HFF-Myc (cell line): ENCODE results near the gene TACSTD2.
"Not testable (repeated sequence)": the region's sequence is repeated elsewhere in the genome, so short reads cannot be mapped to it uniquely, and the experiment has no call there.

ENCODE experiments used
- DNase-seq: peaks from one replicate; pipeline ENCODE4 v3.0.0-alpha.2; 2011; ENCODE audit warnings: low read depth; ENCODE audit errors: extremely low read depth
- H3K4me3 ChIP-seq: replicated peaks from 2 replicates; pipeline ENCODE4 v1.5.1; 2011; ENCODE audit warnings: low read depth, mild to moderate bottlenecking, control low read depth, low read length
- CTCF ChIP-seq: IDR thresholded peaks from 2 replicates; pipeline ENCODE4 v1.5.1; 2012; ENCODE audit warnings: mild to moderate bottlenecking, low read depth, low read length, control low read depth; ENCODE audit errors: missing control alignments

Gene TACSTD2

DNA sequence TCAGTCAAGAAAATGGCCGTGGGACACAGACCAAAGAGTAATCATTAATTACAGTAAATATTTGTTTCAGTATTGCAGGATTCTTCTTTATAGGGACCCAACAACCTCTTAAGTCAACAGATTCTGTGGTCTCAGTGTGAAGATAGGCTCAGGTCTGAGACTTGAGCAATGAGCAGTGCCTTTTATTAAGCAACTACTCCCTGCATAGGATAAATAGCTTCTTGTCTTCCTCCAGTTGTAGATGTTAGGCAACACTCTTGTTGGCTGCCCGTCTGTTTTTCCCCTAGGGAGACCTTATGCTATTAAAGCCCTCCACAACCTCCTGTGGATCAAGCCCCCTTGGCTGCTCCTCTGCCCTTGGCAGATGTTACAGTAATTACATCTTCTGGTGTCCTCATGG is 28.7 kb downstream of the TACSTD2 start:
- H3K4me3 ChIP-seq = no peak overlapping the region
- TF ChIP-seq CTCF = no peak
- DNase-seq = no peak

DNA sequence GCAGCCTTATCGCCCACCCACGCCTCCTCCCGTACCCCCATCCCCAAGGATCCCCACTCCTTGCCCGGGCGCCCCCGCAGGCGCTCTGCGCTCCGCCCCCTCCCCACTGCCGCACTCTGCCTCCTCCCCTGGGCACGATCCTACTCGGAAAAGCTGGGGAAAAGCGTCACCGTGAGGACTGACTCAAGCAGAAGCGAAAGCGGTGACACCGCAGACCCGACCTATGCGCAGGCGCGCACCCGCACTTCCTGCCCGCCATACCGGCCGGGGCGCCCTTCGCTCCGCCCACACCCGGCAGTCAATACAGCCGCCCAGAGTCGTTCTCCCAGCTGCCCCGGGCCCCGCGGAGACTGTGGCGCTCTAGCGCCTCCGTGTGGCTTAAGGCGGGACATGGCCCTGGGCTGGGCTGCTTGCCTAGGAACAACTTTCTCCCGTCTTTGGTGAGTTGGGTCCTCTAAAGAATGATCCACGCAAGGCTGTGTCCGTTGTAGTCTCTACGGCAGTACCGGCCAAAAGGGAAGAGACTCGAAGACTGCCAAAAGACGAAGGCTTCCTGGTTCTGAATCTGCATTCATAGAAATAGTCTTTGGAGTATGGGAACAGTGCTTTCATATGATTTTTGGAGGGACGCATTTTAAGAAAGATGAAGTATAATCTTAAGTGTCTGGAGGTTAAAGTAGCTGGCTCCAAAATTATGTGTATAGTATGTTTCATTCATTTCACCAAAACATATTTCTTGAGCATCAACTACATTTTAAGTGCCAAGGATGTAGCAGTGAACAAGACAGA is 30.3 kb downstream of the TACSTD2 start, which contains the start of gene OMA1:
Gene OMA1, minus strand, starts transcription at position 207 of the 789 bp plus-strand sequence. CDS start 7,432 bp downstream, outside the sequence.
- H3K4me3 ChIP-seq = peak within 1 kb of the TSS; percentile 72
- peak; percentile 85 for DNase-seq
- peak; percentile 97 for TF ChIP-seq CTCF

- peak overlapping the region; percentile 72 for H3K4me3 ChIP-seq
- no peak for TF ChIP-seq CTCF
- DNase-seq = peak; percentile 29
These were observed 31.2 kb downstream of the TACSTD2 start for GRCh38 chr1:58545591-58546519.

DNA sequence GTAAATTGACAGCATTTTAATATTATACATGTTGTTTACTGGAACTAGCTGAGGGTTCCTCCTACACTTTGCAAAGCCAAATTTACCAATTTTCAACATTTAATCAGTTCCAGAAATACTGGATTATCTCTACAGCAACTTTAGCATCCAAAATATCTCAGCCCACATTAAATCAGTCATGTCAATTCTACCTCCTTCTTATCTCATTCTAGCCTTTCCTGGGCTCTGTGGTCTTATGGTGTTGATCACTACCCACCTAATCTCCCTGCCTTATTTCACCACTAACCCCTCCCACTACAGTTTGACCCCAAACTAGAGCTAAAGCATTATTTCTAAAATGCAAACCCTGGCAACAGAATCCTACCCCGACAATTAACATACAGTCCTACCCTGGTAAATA is 33.8 kb downstream of the TACSTD2 start:
- no peak for TF ChIP-seq CTCF
- DNase-seq = no peak
- no peak overlapping the region for H3K4me3 ChIP-seq

GRCh38 chr1:58539553-58539952 is 37.5 kb downstream of the TACSTD2 start:
- TF ChIP-seq CTCF = no peak
- H3K4me3 ChIP-seq = no peak overlapping the region
- DNase-seq = no peak

- DNase-seq = no peak
- H3K4me3 ChIP-seq = no peak overlapping the region
- TF ChIP-seq CTCF = no peak
These were observed 38.2 kb downstream of the TACSTD2 start for GRCh38 chr1:58538821-58539220.

- not testable (repeated sequence) for H3K4me3 ChIP-seq, DNase-seq
These were observed 45.2 kb downstream of the TACSTD2 start for GRCh38 chr1:58531842-58532241.
